WTC11 (cell line): ENCODE data around the gene HIF1A. TPM values are rescaled to one million over a fixed set of nuclear protein-coding genes. Genes with fewer than 3 reads are reported as not detected.

Experiments
- ATAC-seq: fragments of 200-7000 bp; cut with Tn5 transposase; 2 replicates; pipeline ENCODE4 v1.10.0; 2021; ENCODE audit warnings: mild to moderate bottlenecking, moderate library complexity
- CTCF ChIA-PET: fragments of 300-600 bp; sonication (Branson Sonifier 250); formaldehyde crosslinking; loops from one replicate; lab custom pipeline; 2021; ENCODE audit warnings: antibody characterized with exemption; lab: Charles Lee
- POLR2A ChIA-PET: fragments of 350-600 bp; sonication (Branson Sonifier 250); formaldehyde crosslinking; loops from one replicate; lab custom pipeline; 2021; ENCODE audit warnings: antibody characterized with exemption; lab: Charles Lee
- DNase-seq: peaks from one replicate; pipeline ENCODE4 v3.0.0; 2021; ENCODE audit warnings: low spot score
- H3K27ac Mint-ChIP-seq: 2 replicates; pipeline ENCODE4 v1.8.0; 2021; ENCODE audit warnings: mixed read lengths
- H3K27me3 Mint-ChIP-seq: 2 replicates; pipeline ENCODE4 v1.8.0; 2021; ENCODE audit warnings: low read depth, mild to moderate bottlenecking, moderate library complexity, mixed read lengths
- H3K36me3 Mint-ChIP-seq: 2 replicates; pipeline ENCODE4 v1.8.0; 2021; ENCODE audit warnings: mixed read lengths
- H3K4me1 Mint-ChIP-seq: 2 replicates; pipeline ENCODE4 v1.8.0; 2022; ENCODE audit warnings: mixed read lengths
- H3K4me3 Mint-ChIP-seq: 2 replicates; pipeline ENCODE4 v1.8.0; 2021; ENCODE audit warnings: mild to moderate bottlenecking, moderate library complexity, mixed read lengths
- H3K9me3 Mint-ChIP-seq: 2 replicates; pipeline ENCODE4 v1.8.0; 2021; ENCODE audit warnings: mixed read lengths
- CREB1 ChIP-seq: sonication (generic); formaldehyde crosslinking; IDR thresholded peaks from 2 replicates; pipeline ENCODE4 v1.8.0; 2023; ENCODE audit warnings: mild to moderate bottlenecking, missing genetic modification reagents
- ETV6 ChIP-seq: sonication (generic); formaldehyde crosslinking; IDR thresholded peaks from 2 replicates; pipeline ENCODE4 v1.8.1; 2022; ENCODE audit warnings: mild to moderate bottlenecking, missing genetic modification reagents
- FOXJ3 ChIP-seq: sonication (generic); formaldehyde crosslinking; IDR thresholded peaks from 2 replicates; pipeline ENCODE4 v1.9.0; 2021; ENCODE audit warnings: missing genetic modification reagents, mild to moderate bottlenecking, borderline replicate concordance
- FOXP1 ChIP-seq: sonication (generic); formaldehyde crosslinking; IDR thresholded peaks from 2 replicates; pipeline ENCODE4 v1.8.0; 2022; ENCODE audit warnings: missing genetic modification reagents, mild to moderate bottlenecking, moderate library complexity, borderline replicate concordance
- GABPB1 ChIP-seq: sonication (generic); formaldehyde crosslinking; IDR thresholded peaks from 2 replicates; pipeline ENCODE4 v1.8.1; 2023; ENCODE audit warnings: mild to moderate bottlenecking, missing genetic modification reagents
- IRF2 ChIP-seq: sonication (generic); formaldehyde crosslinking; IDR thresholded peaks from 2 replicates; pipeline ENCODE4 v1.8.0; 2022; ENCODE audit warnings: low read depth, missing genetic modification reagents, borderline replicate concordance
- NFATC4 ChIP-seq: fragments of 250-450 bp; sonication (Bioruptor Pico); IDR thresholded peaks from 2 replicates; pipeline ENCODE4 v1.9.0; 2021; ENCODE audit warnings: mild to moderate bottlenecking
- SP1 ChIP-seq: sonication (generic); formaldehyde crosslinking; conservative IDR thresholded peaks from 2 replicates; pipeline ENCODE4 v1.8.1; 2022; ENCODE audit warnings: missing genetic modification reagents
- TCF7 ChIP-seq: sonication (generic); formaldehyde crosslinking; IDR thresholded peaks from 2 replicates; pipeline ENCODE4 v1.8.0; 2022; ENCODE audit warnings: mild to moderate bottlenecking, low read depth, missing genetic modification reagents, moderate library complexity
- TEAD1 ChIP-seq: sonication (generic); formaldehyde crosslinking; IDR thresholded peaks from 2 replicates; pipeline ENCODE4 v1.8.0; 2022; ENCODE audit warnings: mild to moderate bottlenecking, missing genetic modification reagents
- USF2 ChIP-seq: sonication (generic); formaldehyde crosslinking; IDR thresholded peaks from 2 replicates; pipeline ENCODE4 v1.8.1; 2023; ENCODE audit warnings: mild to moderate bottlenecking, missing genetic modification reagents, moderate library complexity
- ZNF219 ChIP-seq: sonication (generic); formaldehyde crosslinking; IDR thresholded peaks from 2 replicates; pipeline ENCODE4 v1.8.0; 2023; ENCODE audit warnings: missing genetic modification reagents, mild to moderate bottlenecking, borderline replicate concordance
- ZNF396 ChIP-seq: fragments of 250-450 bp; sonication (Bioruptor Pico); IDR thresholded peaks from 2 replicates; pipeline ENCODE4 v1.8.0; 2021; ENCODE audit warnings: mild to moderate bottlenecking, moderate library complexity, borderline replicate concordance
- ZNF671 ChIP-seq: fragments of 250-450 bp; sonication (Bioruptor Pico); IDR thresholded peaks from 2 replicates; pipeline ENCODE4 v1.8.0; 2021; ENCODE audit warnings: mild to moderate bottlenecking
- total RNA-seq: library from RNA; stranded (reverse); gene quantifications from 3 replicates; pipeline ENCODE4 v1.2.3, GENCODE V29; 2021
- TF ChIP-seq, protein P1 (sequence below): sonication (generic); formaldehyde crosslinking; IDR thresholded peaks from 2 replicates; pipeline ENCODE4 v1.8.0; 2022; ENCODE audit warnings: mild to moderate bottlenecking, missing genetic modification reagents
- TF ChIP-seq, protein P2 (sequence below): sonication (generic); formaldehyde crosslinking; IDR thresholded peaks from 2 replicates; pipeline ENCODE4 v1.8.0; 2023; ENCODE audit warnings: missing genetic modification reagents, mild to moderate bottlenecking, borderline replicate concordance
- TF ChIP-seq, protein P3 (sequence below): sonication (generic); formaldehyde crosslinking; IDR thresholded peaks from 2 replicates; pipeline ENCODE4 v1.8.0; 2022; ENCODE audit warnings: mild to moderate bottlenecking, missing genetic modification reagents
- TF ChIP-seq, protein P4 (sequence below): sonication (generic); formaldehyde crosslinking; IDR thresholded peaks from 2 replicates; pipeline ENCODE4 v1.8.0; 2023; ENCODE audit warnings: missing genetic modification reagents
- TF ChIP-seq, protein P5 (sequence below): fragments of 250-450 bp; sonication (Bioruptor Pico); IDR thresholded peaks from 2 replicates; pipeline ENCODE4 v1.9.0; 2021; ENCODE audit warnings: moderate library complexity, mild to moderate bottlenecking, inconsistent platforms, borderline replicate concordance

HIF1A gene
- total RNA-seq, 1 experiment from 2014 or later: 165 TPM

DNA sequence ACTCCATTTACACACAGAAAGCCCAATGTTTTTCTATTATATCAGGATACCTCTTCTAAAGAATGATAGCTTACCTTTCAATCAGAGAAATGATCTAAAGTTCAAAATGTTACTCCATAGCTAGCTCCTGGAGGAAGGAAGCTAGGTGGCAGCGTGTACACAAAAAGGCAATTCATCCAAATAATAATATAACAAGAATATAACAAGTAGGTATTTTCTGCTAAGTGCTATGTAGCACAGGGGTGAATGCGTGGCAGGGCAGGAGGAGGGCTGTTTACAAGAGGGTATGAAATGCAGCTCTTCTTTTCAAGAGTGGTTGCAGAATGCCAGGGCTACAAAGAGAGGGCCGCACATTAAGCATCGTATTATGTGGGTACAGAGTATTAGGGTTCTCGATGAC, 66.2 kb downstream of the HIF1A start:
- peak; percentile 5 for ATAC-seq

DNA sequence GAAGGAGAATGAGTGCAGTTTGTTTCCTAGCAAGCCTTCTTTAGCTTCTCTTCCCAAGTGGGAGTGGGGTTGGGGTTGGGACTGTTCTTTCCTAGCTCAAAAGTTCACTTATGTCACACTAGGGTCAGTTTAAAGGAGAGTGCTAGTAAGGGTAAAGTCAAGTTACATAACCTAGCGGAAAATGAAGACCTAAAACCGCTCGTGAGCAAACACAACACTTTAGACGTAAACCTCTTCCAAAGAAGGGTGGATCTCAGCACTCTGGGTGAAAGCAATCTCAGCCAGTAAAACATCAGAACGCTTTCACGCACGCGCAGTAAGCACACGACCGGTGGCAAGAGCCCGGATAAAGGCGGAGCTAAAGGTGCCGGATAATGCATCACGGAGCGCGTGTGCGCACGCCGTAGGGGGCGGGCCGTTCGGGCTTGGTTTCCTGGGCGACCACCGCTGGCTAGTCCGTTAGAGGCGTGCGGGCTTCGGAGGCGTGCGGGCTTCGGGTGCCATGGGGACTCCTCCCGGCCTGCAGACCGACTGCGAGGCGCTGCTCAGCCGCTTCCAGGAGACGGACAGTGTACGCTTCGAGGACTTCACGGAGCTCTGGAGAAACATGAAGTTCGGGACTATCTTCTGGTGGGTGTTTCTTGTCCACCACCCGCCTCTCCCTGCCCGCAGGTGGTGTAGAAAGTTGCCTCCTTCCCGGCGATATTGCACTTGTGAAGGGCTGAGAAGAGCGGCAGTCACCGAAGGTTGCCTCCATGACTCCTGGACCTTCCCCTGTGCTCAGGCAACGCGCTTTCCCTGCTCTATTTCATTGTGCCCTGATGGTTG, 66.9 kb downstream of the HIF1A start, which contains the start of gene SNAPC1:
Gene SNAPC1, plus strand, starts transcription at position 462 of the 828 bp plus-strand sequence. Its CDS starts 41 bp downstream, at position 503.
- peaks cover 44% of the 10 kb centered on the region for H3K4me1 Mint-ChIP-seq
- no peaks in the 10 kb centered on the region for H3K27me3 Mint-ChIP-seq
- peak; percentile 98 for DNase-seq
- peak within 1 kb of the TSS; percentile 100 for H3K27ac Mint-ChIP-seq
- POLR2A ChIA-PET: interaction anchor here (0.5 to 1.7 kb wide), 12 partner anchors 9 to 350 kb away, joined by 3 to 15 read pairs (median 4); partner anchors contain the start of gene HIF1A
- TF ChIP-seq IRF2 (CRISPR knock-in tag) (no peak), GABPB1 (0 out of 2 replicates have a peak, but pooled peaks have one; percentile 35), TEAD1 (CRISPR knock-in tag) (peak; percentile 29; the same call in 1 of the 2 replicates), ZNF396 (CRISPR knock-in tag) (no peak), FOXP1 (CRISPR knock-in tag) (peak; percentile 71; the same call in 1 of the 2 replicates), USF2 (0 out of 2 replicates have a peak, but pooled peaks have one; percentile 37), ETV6 (CRISPR knock-in tag) (0 out of 2 replicates have a peak, but pooled peaks have one; percentile 65), SP1 (peak; percentile 71), TCF7 (CRISPR knock-in tag) (no peak)
- TF ChIP-seq, protein P1, sequence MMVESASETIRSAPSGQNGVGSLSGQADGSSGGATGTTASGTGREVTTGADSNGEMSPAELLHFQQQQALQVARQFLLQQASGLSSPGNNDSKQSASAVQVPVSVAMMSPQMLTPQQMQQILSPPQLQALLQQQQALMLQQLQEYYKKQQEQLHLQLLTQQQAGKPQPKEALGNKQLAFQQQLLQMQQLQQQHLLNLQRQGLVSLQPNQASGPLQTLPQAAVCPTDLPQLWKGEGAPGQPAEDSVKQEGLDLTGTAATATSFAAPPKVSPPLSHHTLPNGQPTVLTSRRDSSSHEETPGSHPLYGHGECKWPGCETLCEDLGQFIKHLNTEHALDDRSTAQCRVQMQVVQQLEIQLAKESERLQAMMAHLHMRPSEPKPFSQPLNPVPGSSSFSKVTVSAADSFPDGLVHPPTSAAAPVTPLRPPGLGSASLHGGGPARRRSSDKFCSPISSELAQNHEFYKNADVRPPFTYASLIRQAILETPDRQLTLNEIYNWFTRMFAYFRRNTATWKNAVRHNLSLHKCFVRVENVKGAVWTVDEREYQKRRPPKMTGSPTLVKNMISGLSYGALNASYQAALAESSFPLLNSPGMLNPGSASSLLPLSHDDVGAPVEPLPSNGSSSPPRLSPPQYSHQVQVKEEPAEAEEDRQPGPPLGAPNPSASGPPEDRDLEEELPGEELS: peak; percentile 60
- TF ChIP-seq, protein P2, sequence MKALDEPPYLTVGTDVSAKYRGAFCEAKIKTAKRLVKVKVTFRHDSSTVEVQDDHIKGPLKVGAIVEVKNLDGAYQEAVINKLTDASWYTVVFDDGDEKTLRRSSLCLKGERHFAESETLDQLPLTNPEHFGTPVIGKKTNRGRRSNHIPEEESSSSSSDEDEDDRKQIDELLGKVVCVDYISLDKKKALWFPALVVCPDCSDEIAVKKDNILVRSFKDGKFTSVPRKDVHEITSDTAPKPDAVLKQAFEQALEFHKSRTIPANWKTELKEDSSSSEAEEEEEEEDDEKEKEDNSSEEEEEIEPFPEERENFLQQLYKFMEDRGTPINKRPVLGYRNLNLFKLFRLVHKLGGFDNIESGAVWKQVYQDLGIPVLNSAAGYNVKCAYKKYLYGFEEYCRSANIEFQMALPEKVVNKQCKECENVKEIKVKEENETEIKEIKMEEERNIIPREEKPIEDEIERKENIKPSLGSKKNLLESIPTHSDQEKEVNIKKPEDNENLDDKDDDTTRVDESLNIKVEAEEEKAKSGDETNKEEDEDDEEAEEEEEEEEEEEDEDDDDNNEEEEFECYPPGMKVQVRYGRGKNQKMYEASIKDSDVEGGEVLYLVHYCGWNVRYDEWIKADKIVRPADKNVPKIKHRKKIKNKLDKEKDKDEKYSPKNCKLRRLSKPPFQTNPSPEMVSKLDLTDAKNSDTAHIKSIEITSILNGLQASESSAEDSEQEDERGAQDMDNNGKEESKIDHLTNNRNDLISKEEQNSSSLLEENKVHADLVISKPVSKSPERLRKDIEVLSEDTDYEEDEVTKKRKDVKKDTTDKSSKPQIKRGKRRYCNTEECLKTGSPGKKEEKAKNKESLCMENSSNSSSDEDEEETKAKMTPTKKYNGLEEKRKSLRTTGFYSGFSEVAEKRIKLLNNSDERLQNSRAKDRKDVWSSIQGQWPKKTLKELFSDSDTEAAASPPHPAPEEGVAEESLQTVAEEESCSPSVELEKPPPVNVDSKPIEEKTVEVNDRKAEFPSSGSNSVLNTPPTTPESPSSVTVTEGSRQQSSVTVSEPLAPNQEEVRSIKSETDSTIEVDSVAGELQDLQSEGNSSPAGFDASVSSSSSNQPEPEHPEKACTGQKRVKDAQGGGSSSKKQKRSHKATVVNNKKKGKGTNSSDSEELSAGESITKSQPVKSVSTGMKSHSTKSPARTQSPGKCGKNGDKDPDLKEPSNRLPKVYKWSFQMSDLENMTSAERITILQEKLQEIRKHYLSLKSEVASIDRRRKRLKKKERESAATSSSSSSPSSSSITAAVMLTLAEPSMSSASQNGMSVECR (CRISPR knock-in tag): peak; percentile 47; the same call in 1 of the 2 replicates
- TF ChIP-seq, protein P3, sequence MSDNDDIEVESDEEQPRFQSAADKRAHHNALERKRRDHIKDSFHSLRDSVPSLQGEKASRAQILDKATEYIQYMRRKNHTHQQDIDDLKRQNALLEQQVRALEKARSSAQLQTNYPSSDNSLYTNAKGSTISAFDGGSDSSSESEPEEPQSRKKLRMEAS (CRISPR knock-in tag): peak; percentile 92
- TF ChIP-seq, all 79 proteins: peak for 9
- H3K9me3 Mint-ChIP-seq: no peaks in the 10 kb centered on the region
- CTCF ChIA-PET: interaction anchor here (0.5 to 2.0 kb wide), 10 partner anchors 9 to 292 kb away, joined by 3 to 13 read pairs (median 4); partner anchors contain the start of gene SYT16
- H3K36me3 Mint-ChIP-seq: peaks cover 2% of the 10 kb centered on the region; the same call in 1 of the 2 replicates
- H3K4me3 Mint-ChIP-seq: peak within 1 kb of the TSS; percentile 99
- peak; percentile 97 for ATAC-seq

More for the DNA sequence above, 66.2 kb downstream of the HIF1A start:
- POLR2A ChIA-PET: interaction anchor here (0.5 to 1.7 kb wide), 12 partner anchors 8 to 350 kb away, joined by 3 to 15 read pairs (median 4); partner anchors contain the start of gene HIF1A
- no peak for TF ChIP-seq ZNF671 (CRISPR knock-in tag)
- TF ChIP-seq TEAD1 (CRISPR knock-in tag): no peak
- no peak for TF ChIP-seq GABPB1
- TF ChIP-seq CREB1 (CRISPR knock-in tag): no peak
- TF ChIP-seq SP1: no peak
- TF ChIP-seq, protein P4, sequence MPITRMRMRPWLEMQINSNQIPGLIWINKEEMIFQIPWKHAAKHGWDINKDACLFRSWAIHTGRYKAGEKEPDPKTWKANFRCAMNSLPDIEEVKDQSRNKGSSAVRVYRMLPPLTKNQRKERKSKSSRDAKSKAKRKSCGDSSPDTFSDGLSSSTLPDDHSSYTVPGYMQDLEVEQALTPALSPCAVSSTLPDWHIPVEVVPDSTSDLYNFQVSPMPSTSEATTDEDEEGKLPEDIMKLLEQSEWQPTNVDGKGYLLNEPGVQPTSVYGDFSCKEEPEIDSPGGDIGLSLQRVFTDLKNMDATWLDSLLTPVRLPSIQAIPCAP (CRISPR knock-in tag): no peak
- TF ChIP-seq, protein P5, sequence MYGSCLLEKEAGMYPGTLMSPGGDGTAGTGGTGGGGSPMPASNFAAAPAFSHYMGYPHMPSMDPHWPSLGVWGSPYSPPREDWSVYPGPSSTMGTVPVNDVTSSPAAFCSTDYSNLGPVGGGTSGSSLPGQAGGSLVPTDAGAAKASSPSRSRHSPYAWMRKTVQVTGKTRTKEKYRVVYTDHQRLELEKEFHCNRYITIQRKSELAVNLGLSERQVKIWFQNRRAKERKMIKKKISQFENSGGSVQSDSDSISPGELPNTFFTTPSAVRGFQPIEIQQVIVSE: no peak
- TF ChIP-seq FOXJ3 (CRISPR knock-in tag): no peak
- TF ChIP-seq ZNF219: no peak
- TF ChIP-seq NFATC4 (CRISPR knock-in tag): no peak
- CTCF ChIA-PET: interaction anchor here (0.5 to 2.0 kb wide), 10 partner anchors 9 to 291 kb away, joined by 3 to 13 read pairs (median 4); partner anchors contain the start of gene SYT16
- peak overlapping the region; percentile 99 for H3K4me3 Mint-ChIP-seq
- H3K36me3 Mint-ChIP-seq: no peaks in the 10 kb centered on the region
- H3K4me1 Mint-ChIP-seq: peaks cover 43% of the 10 kb centered on the region
- no peaks in the 10 kb centered on the region for H3K9me3 Mint-ChIP-seq
- peak overlapping the region; percentile 100 for H3K27ac Mint-ChIP-seq
- H3K27me3 Mint-ChIP-seq: no peaks in the 10 kb centered on the region
- no peak for DNase-seq
